Activated T-cell treated with anti-CD3 and anti-CD28 coated beads for 24 hours (primary cell): ENCODE measurements around the gene MAGOH.
"Not testable (repeated sequence)": the region's sequence is repeated elsewhere in the genome, so short reads cannot be mapped to it uniquely, and the experiment has no call there.

ENCODE experiments used
- DNase-seq: peaks from one replicate; pipeline ENCODE4 v3.0.0-alpha.2; 2020; ENCODE audit warnings: low read depth

MAGOH gene

DNA sequence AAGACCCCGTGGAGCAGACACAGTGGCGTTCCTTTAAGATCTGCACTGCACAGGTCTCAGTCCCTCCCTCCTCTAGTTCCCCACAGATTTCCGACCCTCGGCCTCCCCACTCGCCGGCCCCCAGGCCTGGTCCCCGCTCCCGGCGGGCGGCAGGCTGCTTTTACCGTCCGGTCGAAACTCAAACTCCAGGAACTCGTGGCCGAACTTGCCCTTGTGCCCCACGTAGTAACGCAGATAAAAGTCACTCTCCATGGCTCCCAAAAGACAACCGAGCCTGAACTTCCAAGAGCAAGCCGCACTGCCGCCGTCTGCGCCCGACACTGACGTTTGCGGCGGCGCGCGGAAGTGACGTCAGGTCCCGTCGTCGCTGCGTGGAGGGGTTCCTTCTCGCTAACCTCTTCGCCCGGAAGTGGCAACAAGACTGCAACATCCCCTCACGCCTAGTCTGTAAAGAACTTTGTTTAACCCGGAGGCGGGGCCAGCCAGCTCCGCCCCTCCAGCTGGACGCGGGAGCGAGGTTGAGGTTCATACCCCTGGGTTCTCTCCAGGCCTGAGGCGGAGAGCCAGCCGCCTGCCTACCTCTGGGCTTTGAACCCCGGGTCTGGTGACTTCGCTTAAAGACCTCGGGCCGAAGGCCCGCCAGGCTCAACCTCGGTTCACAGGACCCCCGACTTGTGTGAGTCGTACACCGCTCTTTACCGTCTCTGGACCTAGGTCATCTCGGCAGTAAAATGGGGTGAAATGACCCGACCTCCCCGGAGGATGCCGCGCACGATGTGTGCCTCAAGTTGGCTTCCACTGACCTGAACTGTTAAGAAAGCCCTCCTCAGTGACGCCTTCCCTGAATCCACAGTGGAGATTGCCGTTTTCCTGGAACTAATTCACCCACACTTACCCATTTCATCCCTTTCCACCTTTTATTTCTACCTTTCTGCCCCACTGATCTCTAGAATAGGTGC is at the start of gene MAGOH:
Gene MAGOH, minus strand, starts transcription at position 322 of the 959 bp plus-strand sequence. Its CDS starts 70 bp downstream, at position 252.
- DNase-seq, result peak; percentile 92

DNA sequence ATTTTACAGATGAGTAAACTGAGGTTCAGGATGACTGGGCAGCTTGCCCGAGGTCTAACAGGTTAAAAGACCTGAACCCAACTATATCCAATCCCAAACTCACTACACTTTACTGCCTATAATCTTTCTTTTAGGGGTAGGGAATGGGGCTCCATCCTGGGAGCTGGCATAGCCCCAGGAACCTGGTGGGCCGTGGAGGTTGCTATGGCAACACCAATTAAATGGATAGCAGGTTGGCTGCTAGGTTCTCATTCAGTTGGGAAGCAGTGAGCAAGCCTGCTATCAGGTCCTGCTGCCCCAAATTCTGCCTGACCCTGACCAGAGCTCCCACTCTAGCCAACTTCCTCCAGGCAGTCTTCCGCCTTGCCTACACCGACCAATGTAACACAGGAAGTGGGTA is 48.6 kb upstream of the MAGOH start:
- DNase-seq, result no peak

DNA sequence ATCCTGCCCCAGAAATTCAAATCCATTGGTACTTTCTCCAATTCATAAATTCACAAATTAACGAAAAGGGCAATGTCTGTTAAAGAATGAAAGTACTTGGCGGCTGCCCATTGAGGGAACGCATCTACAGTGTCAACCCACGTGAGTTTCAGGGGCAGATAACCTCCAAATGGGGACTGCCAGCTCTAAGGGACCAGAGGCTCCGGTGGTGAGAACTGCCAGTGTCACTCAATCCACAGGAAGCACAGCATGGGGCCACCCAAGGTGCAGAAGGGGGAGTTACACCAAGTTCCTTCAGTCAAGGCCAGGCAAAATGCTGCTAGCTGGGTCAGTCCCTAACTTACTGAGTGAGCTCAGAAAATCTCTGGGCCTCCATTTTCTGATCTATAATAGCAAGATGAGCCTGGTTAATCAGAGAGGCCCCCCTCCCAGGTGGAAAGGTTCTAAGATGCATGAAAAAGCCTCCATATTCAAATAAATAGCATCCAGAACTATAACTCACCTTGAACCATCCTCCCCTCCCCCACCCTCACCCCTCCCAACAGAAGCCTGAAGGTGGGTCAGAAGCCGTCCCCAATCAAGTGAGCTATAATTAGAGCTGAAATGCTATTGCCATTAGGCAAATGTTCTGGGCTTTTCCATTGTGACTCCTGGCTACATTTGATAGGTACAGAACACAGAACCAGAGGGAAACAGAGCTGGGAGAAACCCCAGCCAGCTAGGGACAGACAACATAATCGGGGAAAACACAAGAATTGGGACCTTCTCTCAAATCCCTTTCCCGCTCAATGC is 47.8 kb upstream of the MAGOH start:
- DNase-seq, result no peak

DNA sequence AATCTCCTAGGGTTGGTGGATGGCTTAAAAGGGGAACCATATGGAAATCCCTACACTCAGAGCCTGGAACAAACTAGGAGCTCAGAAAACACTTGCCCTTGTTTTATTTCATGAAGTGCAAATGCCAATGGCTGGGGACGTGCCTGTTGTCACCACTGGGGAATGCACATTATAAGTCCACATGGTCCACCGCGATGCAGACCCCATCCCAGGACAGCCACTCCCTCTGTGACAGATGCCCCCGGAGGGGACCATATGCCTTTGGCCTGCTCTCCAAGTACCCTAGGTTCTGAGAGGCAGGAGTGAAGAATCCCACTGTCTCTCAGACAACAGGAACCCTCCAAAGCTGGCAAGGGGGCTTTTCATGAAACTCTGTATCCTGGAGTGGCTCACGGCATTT is 47.2 kb upstream of the MAGOH start:
- no peak for DNase-seq

DNA sequence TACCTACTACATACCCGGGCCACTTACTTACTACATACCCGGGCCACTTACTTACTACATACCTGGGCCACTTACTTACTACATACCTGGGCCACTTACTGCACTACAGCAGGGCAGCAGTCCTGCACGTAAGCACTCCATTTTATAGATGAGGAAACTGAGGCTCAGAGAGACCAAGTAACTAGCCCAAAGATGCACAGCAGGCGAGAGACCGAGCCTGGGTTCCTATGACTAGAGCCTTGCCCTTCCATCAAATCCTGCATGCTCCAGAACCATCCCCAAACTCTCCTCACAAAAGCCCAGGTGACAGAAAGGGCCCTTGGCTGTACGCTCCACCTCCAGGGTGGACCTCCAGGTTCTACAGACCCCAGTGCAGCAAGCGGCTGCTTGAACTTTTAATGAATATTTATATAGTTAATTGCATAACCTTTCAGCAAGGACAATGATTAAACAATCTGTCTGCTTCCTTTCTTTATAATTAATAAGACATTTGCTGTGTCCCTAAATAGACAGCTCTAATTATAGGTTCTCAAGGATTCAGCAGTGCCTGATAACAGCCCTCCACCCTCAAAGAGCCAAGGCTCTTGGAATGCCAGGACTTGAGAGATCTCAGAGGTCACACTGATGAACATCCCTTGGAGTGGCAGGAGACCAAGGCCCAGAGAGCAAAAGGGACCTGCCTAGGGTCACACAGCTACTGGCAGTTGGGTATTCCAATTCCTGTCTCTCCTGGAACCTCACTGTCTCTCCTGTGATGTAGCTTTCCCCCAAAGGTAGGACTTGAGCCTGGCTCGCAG is 46.1 kb upstream of the MAGOH start:
- no peak for DNase-seq

DNA sequence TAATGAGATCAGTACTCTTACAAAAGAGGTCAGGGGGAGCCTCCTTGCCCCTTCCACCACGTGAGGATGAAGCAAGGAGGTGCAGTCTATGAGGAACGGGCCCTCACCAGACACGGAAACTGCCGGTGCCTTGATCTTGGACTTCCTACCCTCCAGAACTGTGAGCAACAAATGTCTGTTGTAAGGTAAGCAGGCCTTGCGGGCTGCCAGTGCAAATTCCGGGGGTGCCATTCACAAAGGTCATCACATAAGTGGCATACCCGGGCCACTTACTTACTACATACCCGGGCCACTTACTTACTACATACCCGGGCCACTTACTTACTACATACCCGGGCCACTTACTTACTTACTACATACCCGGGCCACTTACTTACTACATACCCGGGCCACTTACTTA is 44.8 kb upstream of the MAGOH start:
- DNase-seq, result not testable (repeated sequence)

DNA sequence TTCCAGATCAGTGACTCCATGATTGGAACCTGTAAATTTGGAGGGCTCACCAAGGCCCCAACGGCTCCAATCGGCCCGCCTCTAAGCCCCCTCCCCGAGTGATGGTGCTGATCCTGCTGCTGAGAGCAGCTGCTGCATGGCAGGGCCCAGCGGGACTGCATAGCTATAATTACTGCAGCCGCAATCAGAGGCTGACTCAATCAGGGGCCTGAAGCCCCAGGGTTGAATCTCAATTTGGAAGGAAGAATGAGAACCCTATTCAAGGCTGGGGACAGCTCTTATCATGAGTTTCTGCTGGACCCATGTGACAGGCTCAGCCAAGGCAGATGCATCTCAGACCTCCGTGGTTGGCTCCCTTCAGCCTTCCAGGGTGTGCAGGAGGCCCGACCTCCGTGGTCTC is 42.8 kb upstream of the MAGOH start:
- no peak for DNase-seq

DNA sequence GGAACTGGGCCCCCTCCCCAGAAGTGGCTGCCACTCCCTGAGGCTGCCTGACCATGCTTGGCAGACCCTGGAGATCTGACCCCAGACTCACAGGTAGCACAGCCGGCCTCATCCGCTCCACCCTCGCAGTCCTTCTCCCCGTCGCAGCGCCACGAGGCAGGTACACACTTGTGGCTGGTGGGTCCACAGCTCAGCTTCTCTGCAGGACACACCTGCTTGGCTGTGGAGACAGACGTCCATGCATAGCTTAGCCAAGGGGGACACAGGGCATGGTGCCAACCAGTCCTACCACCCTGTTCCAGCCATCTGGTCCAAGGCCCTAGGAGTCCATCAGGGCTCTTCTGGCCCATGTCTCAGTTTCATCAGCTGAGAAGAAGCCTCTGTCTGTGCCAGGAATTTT is 42.2 kb upstream of the MAGOH start:
- DNase-seq, result no peak

DNA sequence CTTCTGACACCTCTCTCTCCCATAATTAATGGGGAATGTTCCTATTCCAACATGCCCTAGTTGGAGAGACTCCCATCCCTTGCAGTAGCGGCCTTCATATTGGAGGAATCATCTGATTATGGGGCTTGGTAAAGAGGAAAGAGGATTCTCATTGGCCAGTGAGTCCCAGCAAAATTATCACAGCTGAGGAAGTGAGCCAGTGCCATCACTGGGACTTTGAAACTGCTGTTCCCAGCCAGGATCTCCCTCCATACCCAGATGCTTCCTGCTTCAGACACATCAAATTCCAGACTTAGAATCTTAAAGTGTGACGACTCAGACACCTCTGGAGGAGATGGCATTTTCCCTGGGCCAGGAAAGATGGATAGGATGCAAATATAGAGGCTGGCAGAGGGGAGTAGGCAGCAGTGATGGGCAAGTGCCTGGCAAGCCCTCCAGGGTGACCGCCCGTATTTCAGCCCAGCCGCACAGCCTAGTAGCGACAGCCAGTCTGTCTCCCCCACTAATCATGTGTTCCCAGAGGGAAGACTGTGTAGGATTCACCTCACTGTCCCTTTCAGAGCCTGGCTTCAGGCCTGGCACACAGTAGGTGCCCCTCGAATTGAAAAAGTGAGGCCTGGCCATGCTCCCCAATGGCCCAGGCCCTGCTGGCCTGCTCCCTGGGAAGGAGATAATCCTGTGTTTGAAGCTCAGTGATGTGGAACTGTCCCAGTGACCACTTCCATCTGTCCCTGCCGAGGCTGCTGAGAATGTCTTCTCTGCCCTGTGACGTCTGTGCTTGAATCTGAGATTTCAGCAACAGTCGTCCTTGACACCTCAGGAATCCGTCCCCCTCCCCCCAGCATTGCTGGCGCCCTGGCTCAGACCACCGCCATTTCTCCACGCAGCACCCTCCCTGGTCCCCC is 41.2 kb upstream of the MAGOH start:
- no peak for DNase-seq

DNA sequence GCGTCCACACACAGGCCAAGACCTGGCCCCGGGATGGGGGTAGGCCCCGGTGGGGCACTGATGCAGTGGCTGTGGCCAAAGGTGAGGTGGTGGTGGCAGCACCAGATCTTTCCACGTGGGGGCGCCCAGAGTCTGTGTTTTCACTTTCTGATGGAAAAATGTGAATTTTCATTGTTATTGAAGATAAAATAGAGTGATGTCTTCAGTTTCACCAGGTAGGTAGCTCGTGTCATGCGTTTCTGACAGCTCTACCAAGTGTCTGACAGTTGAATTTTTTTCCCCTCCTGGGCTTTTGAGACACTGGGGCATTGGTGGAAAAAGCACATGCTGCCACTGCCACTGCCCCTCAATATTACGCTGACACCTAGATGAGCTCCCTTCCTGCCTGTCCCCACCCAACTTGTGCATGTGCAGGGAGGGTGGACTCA is 40.0 kb upstream of the MAGOH start:
- peak; percentile 53 for DNase-seq

DNA sequence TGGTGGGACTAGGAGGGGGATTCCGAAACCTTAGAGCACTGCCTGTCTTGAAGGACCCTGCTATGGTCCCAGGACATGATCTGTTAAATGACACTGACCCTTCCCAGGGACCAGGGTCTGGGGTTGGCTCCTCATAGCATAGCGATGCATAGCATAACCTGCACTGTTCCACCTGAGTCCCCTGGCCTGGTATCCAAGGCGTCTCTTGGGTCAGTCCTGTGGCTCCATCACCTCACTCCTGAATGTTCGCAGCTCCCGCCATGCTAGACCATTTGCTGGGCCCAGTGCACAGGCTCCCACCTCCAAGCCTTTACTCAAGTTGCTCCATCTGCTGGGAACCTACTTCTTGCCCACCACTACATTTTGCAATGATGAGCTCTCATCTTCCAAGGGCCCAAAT is 39.0 kb upstream of the MAGOH start:
- no peak for DNase-seq

DNA sequence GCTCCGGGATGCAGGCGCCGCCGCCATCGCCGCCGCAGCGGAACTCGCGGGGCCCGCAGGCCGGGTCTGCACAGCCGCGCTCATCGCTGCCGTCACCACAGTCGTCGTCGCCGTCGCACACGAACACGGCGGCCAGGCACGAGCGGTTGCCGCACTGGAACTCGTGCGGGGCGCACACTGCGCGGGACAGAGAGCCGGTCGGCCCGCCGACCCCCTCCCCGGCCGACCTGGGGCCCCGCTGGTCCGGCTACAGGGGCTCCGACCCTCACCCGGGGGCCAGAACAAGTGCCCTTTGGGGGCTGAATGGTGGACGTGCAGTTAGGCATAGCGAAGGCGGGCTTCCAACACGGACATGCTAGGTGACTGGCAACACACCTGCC is 38.6 kb upstream of the MAGOH start:
- DNase-seq, result no peak

DNA sequence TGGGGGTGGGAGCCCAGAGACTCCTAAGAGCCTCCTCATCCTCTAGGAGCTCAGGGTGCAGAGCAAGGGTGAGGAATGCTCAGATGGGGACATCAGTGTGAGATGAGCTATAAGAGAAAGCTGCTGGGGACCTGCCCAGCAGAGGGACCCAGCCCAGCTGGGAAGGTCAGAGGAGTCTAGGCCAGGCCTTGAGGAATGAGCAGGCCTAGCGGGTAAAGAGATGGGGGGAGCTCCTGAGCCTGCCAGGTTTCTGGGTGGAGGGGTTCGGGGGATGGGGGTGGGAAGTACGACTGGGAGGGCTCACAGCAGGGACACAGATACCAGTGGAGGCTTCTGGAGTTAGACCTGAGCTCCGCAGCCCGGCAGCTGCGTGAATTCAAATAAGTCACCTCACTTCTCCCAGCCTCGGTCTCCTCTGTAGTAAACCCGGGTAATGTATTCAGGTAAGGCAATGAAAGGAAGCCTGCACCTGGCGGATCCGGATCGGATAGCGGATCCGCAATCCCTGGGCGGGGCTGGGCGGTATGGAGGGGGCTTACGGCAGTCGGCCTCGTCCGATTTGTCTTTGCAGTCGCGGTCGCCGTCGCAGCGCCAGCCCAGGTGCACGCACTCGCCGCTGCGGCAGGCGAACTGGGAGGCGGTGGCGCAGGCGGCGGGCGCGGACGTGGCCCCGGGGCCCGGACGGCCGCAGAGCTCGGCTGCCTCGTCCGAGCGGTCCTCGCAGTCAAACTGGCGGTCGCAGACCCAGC is 38.0 kb upstream of the MAGOH start:
- DNase-seq, result no peak

DNA sequence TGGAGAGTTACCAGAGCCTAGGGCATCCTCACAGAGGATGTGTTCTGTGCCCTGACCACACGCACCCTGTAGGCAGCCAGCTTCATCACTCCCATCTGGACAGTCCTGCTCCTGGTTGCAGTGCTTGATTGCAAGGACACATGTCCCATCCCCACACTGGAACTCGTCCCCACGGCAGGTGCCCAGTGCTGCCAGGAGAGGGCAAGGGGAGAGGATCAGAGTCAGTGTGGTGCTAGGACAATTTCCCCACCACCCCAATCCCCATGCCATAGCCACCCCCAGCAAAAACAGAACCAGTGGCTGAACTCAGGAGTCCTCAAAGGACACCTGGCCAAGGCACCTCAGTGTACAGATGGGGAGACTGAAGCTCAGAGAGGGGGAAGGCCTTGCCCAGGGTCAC is 37.2 kb upstream of the MAGOH start:
- no peak for DNase-seq

DNA sequence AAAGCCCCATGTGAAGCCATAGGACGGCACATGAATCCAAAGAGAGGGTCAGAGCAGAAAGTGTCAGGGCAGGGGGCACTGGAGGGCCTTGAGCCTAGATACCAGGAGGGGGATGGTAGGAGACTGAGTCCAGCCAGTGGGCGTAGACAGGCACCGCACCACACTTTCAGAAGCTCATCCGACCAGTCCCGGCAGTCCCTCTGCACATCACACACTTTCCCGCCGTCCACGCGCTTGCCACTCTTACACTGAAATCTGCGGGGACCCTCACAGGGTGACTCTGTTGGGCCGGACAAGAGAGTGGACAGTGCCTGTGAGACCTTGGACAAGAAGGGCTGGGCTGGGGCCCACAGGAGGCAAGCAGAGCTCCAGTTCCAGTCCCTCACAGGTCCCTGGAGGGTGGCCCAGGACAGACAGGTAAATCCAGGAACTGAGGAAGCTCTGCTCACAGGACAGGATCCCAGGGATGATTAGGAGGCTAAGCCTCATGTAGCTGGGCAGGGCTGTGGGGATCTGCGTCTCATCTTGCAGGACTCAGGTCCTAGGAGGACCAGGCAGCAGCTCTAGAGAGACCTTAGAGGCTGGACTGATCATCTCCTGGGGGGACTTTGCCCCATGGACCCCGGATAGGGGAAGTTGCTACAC is 36.3 kb upstream of the MAGOH start:
- no peak for DNase-seq

DNA sequence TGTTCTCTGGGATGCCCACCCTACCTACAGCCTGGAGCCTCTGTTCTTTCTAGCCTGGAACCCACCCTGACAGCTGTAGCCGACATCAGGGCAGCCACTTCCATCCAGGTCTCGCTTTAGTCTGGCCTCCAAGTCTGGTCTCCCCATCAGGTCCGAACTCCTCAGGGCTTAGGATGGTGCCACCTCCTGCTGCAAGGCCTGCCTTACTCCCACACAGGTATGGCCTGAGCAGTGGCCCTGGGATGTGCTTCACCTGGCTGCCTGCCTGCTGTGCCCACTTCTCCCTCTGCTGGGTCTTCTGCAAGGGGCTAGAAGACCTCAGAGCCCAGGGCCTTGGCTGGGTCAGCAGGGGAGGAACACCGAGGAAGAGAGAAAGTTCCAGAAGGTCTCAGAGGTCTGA is 35.7 kb upstream of the MAGOH start:
- no peak for DNase-seq

DNA sequence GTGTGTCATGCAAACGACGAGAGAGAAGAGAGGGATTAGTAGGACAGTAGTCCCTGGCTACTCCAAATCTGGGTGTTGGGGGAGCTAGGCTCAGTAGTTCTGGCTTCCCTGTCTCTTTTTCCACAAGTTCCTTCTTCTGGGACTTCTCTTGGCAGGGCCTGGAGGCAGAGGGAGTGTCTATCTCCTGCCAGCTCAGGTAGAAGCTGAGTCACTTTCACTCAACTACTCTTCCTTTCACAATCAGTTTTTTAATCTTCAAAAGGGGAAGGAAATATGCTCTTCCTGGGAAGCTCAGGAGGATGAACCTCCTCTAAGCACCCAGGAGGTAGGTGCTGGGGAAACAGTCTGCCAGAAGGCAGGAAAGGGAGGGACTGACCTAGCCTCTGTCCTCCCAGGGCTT is 35.2 kb upstream of the MAGOH start:
- no peak for DNase-seq

DNA sequence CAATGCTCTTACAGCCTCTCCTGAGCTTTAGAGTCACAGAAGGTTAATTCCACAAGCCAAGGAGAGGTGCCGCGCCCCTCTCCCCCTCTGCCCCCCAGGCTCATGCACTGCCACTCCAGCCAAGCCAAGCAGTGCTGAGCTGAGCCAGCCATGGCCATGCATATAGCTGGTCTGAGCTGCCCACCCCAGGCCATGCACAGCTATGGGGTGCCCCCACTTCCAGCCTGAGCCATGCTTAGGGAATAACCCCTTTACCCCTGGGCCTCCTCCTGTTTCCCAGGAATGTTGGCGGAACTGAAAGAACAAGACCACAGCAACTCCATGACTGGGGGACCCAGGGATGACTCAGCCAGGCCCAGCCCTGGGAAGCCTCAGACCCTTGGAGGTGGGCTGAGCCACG is 34.0 kb upstream of the MAGOH start:
- DNase-seq, result no peak

DNA sequence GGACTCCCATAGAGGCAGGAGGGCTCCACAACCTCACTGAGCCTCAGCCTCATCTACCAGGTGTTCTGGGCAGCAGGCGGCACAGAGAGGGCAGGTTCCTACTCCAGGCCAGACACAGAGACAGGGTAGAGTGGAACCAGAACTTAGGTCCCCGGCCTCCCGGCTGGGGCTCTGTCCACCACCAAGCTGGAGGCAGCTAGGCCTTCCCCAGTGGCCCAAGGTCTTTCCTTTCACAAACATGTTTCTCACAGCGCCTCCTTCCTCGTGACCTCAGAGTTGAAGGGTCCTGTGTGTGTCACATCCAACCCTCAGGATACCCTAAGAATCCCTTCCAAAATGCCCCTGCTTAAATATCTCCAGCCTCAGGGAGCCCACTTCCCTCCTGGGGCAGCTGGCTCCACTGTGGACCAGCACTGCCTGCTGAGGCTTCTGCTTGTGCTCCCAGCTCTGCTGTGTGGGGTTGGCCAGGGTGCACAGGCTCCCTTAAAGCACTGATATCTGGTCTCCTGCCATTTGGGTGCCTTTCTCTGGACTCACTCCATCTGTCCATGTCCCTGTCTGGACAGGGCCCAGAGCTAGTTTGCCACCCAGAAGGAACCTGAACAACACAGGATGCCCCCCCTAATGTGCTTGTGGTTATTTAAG is 33.2 kb upstream of the MAGOH start:
- DNase-seq, result no peak

DNA sequence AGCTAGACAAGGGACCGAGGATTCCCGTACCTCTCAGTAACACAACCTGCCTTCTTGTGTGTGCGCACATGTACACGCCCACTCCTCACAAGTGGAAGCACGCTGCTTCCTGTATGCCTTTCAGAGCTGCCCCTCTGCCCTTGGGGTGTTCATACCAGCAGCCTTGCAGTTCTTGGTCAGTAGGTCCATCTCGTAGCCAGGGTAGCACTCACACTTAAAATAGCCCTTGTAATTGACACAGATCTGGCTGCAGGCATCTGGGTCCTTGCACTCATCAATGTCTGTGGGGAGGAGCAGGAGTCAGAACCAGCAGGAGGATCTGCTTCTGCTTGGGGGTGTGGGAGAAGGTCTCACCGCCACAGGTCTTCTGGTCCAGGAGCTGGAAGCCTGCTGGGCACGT is 32.6 kb upstream of the MAGOH start:
- DNase-seq, result no peak
